Fibroblast of gingiva (primary cell): ENCODE data around the gene CST3.
"Not testable (repeated sequence)": the region's sequence is repeated elsewhere in the genome, so short reads cannot be mapped to it uniquely, and the experiment has no call there.

Source experiments
- DNase-seq: peaks from one replicate; pipeline ENCODE4 v3.0.0-alpha.2; 2011; ENCODE audit warnings: low read depth

CST3 gene

GRCh38 chr20:23628402-23629016 lies 9.2 kb downstream of the CST3 start:
- no peak for DNase-seq

- no peak for DNase-seq
Observed at GRCh38 chr20:23627501-23627900, 10.3 kb downstream of the CST3 start.

GRCh38 chr20:23626040-23626620 lies 11.6 kb downstream of the CST3 start:
- peak; percentile 60 for DNase-seq

GRCh38 chr20:23625236-23625964 lies 12.4 kb downstream of the CST3 start:
- no peak for DNase-seq

- DNase-seq: no peak
Observed at GRCh38 chr20:23624324-23624691, 13.4 kb downstream of the CST3 start.

GRCh38 chr20:23623666-23624323 lies 14.0 kb downstream of the CST3 start:
- DNase-seq: no peak

GRCh38 chr20:23622839-23623343 lies 14.9 kb downstream of the CST3 start:
- DNase-seq: peak; percentile 91

- DNase-seq: not testable (repeated sequence)
Observed at GRCh38 chr20:23622401-23622800, 15.4 kb downstream of the CST3 start.

GRCh38 chr20:23620670-23621386 lies 16.9 kb downstream of the CST3 start:
- DNase-seq: not testable (repeated sequence)

- no peak for DNase-seq
Observed at GRCh38 chr20:23614163-23614562, 23.6 kb downstream of the CST3 start.

GRCh38 chr20:23613676-23614075 lies 24.1 kb downstream of the CST3 start:
- peak; percentile 51 for DNase-seq

GRCh38 chr20:23612396-23612795 lies 25.4 kb downstream of the CST3 start:
- DNase-seq: no peak

- peak; percentile 14 for DNase-seq
Observed at GRCh38 chr20:23609486-23610109, 28.2 kb downstream of the CST3 start.

GRCh38 chr20:23608251-23608846 lies 29.4 kb downstream of the CST3 start:
- DNase-seq: no peak

- DNase-seq: no peak
Observed at GRCh38 chr20:23607497-23608245, 30.1 kb downstream of the CST3 start.

- peak; percentile 57 for DNase-seq
Observed at GRCh38 chr20:23606652-23607049, 31.1 kb downstream of the CST3 start.

GRCh38 chr20:23605867-23606651 lies 31.7 kb downstream of the CST3 start, which contains the start of gene CST9:
Gene CST9, minus strand, starts transcription at chr20:23605917. Its CDS starts 53 bp downstream, at chr20:23605864.
- DNase-seq: no peak

GRCh38 chr20:23604306-23604705 lies 33.4 kb downstream of the CST3 start:
- no peak for DNase-seq

- DNase-seq: no peak
Observed at GRCh38 chr20:23603321-23603720, 34.4 kb downstream of the CST3 start.
